HEK293 (cell line): ENCODE measurements around the gene RRBP1.

ENCODE experiments used
- FEZF1 ChIP-seq: fragments of 450-650 bp; formaldehyde crosslinking; IDR thresholded peaks from 2 replicates; pipeline ENCODE4 v1.5.1; 2016; ENCODE audit warnings: missing biosample characterization, missing genetic modification characterization
- GLI4 ChIP-seq: fragments of 450-650 bp; formaldehyde crosslinking; IDR thresholded peaks from 2 replicates; pipeline ENCODE4 v1.5.1; 2016; ENCODE audit warnings: missing biosample characterization, missing genetic modification characterization
- GLIS2 ChIP-seq: fragments of 450-650 bp; formaldehyde crosslinking; IDR thresholded peaks from 2 replicates; pipeline ENCODE4 v1.5.1; 2016; ENCODE audit warnings: missing biosample characterization, missing genetic modification characterization
- HOXD13 ChIP-seq: sonication (generic); formaldehyde crosslinking; IDR thresholded peaks from 2 replicates; pipeline ENCODE4 v1.8.0; 2022; ENCODE audit warnings: missing genetic modification reagents, borderline replicate concordance
- IKZF3 ChIP-seq: fragments of 450-650 bp; IDR thresholded peaks from 2 replicates; pipeline ENCODE4 v1.5.0; 2018; ENCODE audit warnings: missing biosample characterization, mild to moderate bottlenecking, missing genetic modification characterization, moderate library complexity
- INSM2 ChIP-seq: fragments of 450-650 bp; formaldehyde crosslinking; IDR thresholded peaks from 2 replicates; pipeline ENCODE4 v1.5.1; 2016; ENCODE audit warnings: missing biosample characterization, missing genetic modification characterization
- KLF7 ChIP-seq: fragments of 450-650 bp; formaldehyde crosslinking; IDR thresholded peaks from 2 replicates; pipeline ENCODE4 v1.5.1; 2016; ENCODE audit warnings: missing biosample characterization, missing genetic modification characterization, borderline replicate concordance
- PBX3 ChIP-seq: sonication (generic); formaldehyde crosslinking; IDR thresholded peaks from 2 replicates; pipeline ENCODE4 v1.8.1; 2022; ENCODE audit warnings: mild to moderate bottlenecking, moderate library complexity, missing genetic modification reagents
- PRDM1 ChIP-seq: fragments of 450-650 bp; formaldehyde crosslinking; IDR thresholded peaks from 2 replicates; pipeline ENCODE4; 2016; ENCODE audit warnings: missing biosample characterization, missing genetic modification characterization
- REPIN1 ChIP-seq: fragments of 450-650 bp; formaldehyde crosslinking; IDR thresholded peaks from 2 replicates; pipeline ENCODE4 v1.5.1; 2017; ENCODE audit warnings: missing biosample characterization, missing genetic modification characterization, low read depth
- SCRT1 ChIP-seq: fragments of 450-650 bp; formaldehyde crosslinking; IDR thresholded peaks from 2 replicates; pipeline ENCODE4 v1.5.1; 2016; ENCODE audit warnings: missing biosample characterization, missing genetic modification characterization, borderline replicate concordance
- SP3 ChIP-seq: fragments of 450-650 bp; formaldehyde crosslinking; IDR thresholded peaks from 2 replicates; pipeline ENCODE4 v1.5.1; 2016; ENCODE audit warnings: missing biosample characterization, missing genetic modification characterization
- WT1 ChIP-seq: fragments of 450-650 bp; formaldehyde crosslinking; IDR thresholded peaks from 2 replicates; pipeline ENCODE4 v1.5.1; 2016; ENCODE audit warnings: missing biosample characterization, missing genetic modification characterization
- YY2 ChIP-seq: fragments of 450-650 bp; formaldehyde crosslinking; IDR thresholded peaks from 2 replicates; pipeline ENCODE4 v1.5.1; 2016; ENCODE audit warnings: missing biosample characterization, missing genetic modification characterization
- ZBTB7A ChIP-seq: fragments of 450-650 bp; formaldehyde crosslinking; IDR thresholded peaks from 2 replicates; pipeline ENCODE4 v1.5.1; 2016; ENCODE audit warnings: low read depth, missing biosample characterization, missing genetic modification characterization
- ZBTB8A ChIP-seq: fragments of 450-650 bp; formaldehyde crosslinking; IDR thresholded peaks from 2 replicates; pipeline ENCODE4 v1.5.1; 2016; ENCODE audit warnings: missing biosample characterization, missing genetic modification characterization
- ZFP3 ChIP-seq: fragments of 450-650 bp; formaldehyde crosslinking; IDR thresholded peaks from 2 replicates; pipeline ENCODE4 v1.5.1; 2016; ENCODE audit warnings: low read depth, missing biosample characterization, missing genetic modification characterization
- ZIC2 ChIP-seq: fragments of 450-650 bp; formaldehyde crosslinking; IDR thresholded peaks from 2 replicates; pipeline ENCODE4 v1.5.1; 2016; ENCODE audit warnings: missing biosample characterization, missing genetic modification characterization
- ZNF132 ChIP-seq: fragments of 450-650 bp; formaldehyde crosslinking; IDR thresholded peaks from 2 replicates; pipeline ENCODE4 v1.5.1; 2017; ENCODE audit warnings: missing biosample characterization, missing genetic modification characterization, borderline replicate concordance
- ZNF157 ChIP-seq: fragments of 450-650 bp; formaldehyde crosslinking; IDR thresholded peaks from 2 replicates; pipeline ENCODE4 v1.5.1; 2016; ENCODE audit warnings: missing biosample characterization, missing genetic modification characterization
- ZNF184 ChIP-seq: fragments of 450-650 bp; IDR thresholded peaks from 2 replicates; pipeline ENCODE4 v1.5.1; 2018; ENCODE audit warnings: missing biosample characterization, mild to moderate bottlenecking, missing genetic modification characterization
- ZNF19 ChIP-seq: fragments of 450-650 bp; formaldehyde crosslinking; IDR thresholded peaks from 2 replicates; pipeline ENCODE4; 2016; ENCODE audit warnings: missing biosample characterization, missing genetic modification characterization, low read depth
- ZNF2 ChIP-seq: fragments of 450-650 bp; formaldehyde crosslinking; IDR thresholded peaks from 2 replicates; pipeline ENCODE4 v1.5.1; 2016; ENCODE audit warnings: missing biosample characterization, missing genetic modification characterization
- ZNF202 ChIP-seq: fragments of 450-650 bp; formaldehyde crosslinking; IDR thresholded peaks from 2 replicates; pipeline ENCODE4 v1.5.1; 2016; ENCODE audit warnings: missing biosample characterization, missing genetic modification characterization, borderline replicate concordance
- ZNF248 ChIP-seq: fragments of 450-650 bp; formaldehyde crosslinking; IDR thresholded peaks from 2 replicates; pipeline ENCODE4 v1.5.1; 2017; ENCODE audit warnings: missing biosample characterization, missing genetic modification characterization
- ZNF302 ChIP-seq: fragments of 450-650 bp; formaldehyde crosslinking; IDR thresholded peaks from 2 replicates; pipeline ENCODE4 v1.5.1; 2016; ENCODE audit warnings: missing biosample characterization, missing genetic modification characterization, low read depth
- ZNF449 ChIP-seq: fragments of 450-650 bp; formaldehyde crosslinking; IDR thresholded peaks from 2 replicates; pipeline ENCODE4 v1.5.1; 2017; ENCODE audit warnings: missing biosample characterization, mild to moderate bottlenecking, missing genetic modification characterization, moderate library complexity
- ZNF473 ChIP-seq: fragments of 450-650 bp; formaldehyde crosslinking; IDR thresholded peaks from 2 replicates; pipeline ENCODE4 v1.5.1; 2017; ENCODE audit warnings: missing biosample characterization, missing genetic modification characterization
- ZNF521 ChIP-seq: fragments of 450-650 bp; formaldehyde crosslinking; IDR thresholded peaks from 2 replicates; pipeline ENCODE4 v1.5.1; 2017; ENCODE audit warnings: missing biosample characterization, mild to moderate bottlenecking, missing genetic modification characterization
- ZNF561 ChIP-seq: fragments of 450-650 bp; IDR thresholded peaks from 2 replicates; pipeline ENCODE4 v1.5.1; 2018; ENCODE audit warnings: missing biosample characterization, missing genetic modification characterization, borderline replicate concordance
- ZNF585B ChIP-seq: fragments of 450-650 bp; formaldehyde crosslinking; IDR thresholded peaks from 2 replicates; pipeline ENCODE4 v1.5.1; 2016; ENCODE audit warnings: missing biosample characterization, missing genetic modification characterization
- ZNF596 ChIP-seq: fragments of 450-650 bp; IDR thresholded peaks from 2 replicates; pipeline ENCODE4 v1.5.0; 2018; ENCODE audit warnings: missing biosample characterization, mild to moderate bottlenecking, missing genetic modification characterization, moderate library complexity
- ZNF621 ChIP-seq: fragments of 450-650 bp; formaldehyde crosslinking; IDR thresholded peaks from 2 replicates; pipeline ENCODE4 v1.5.1; 2017; ENCODE audit warnings: missing biosample characterization, missing genetic modification characterization
- ZNF624 ChIP-seq: fragments of 450-650 bp; formaldehyde crosslinking; IDR thresholded peaks from 2 replicates; pipeline ENCODE4 v1.5.1; 2017; ENCODE audit warnings: missing biosample characterization, missing genetic modification characterization
- ZNF645 ChIP-seq: fragments of 450-650 bp; formaldehyde crosslinking; IDR thresholded peaks from 2 replicates; pipeline ENCODE4; 2016; ENCODE audit warnings: missing biosample characterization, missing genetic modification characterization
- ZNF777 ChIP-seq: fragments of 450-650 bp; formaldehyde crosslinking; IDR thresholded peaks from 2 replicates; pipeline ENCODE4 v1.5.1; 2017; ENCODE audit warnings: missing biosample characterization, missing genetic modification characterization, borderline replicate concordance
- ZNF837 ChIP-seq: fragments of 450-650 bp; formaldehyde crosslinking; IDR thresholded peaks from 2 replicates; pipeline ENCODE4 v1.5.1; 2016; ENCODE audit warnings: missing biosample characterization, missing genetic modification characterization
- ZSCAN23 ChIP-seq: fragments of 450-650 bp; formaldehyde crosslinking; IDR thresholded peaks from 2 replicates; pipeline ENCODE4 v1.5.1; 2016; ENCODE audit warnings: missing biosample characterization, missing genetic modification characterization

Gene RRBP1

GRCh38 chr20:17569616-17570346, 112.3 kb downstream of the RRBP1 start, which contains the start of gene DSTN (continued):
- TF ChIP-seq PBX3 (CRISPR knock-in tag) (peak; percentile 67; the same call in 1 of the 2 replicates), ZNF621 (no peak), ZNF645 (tag by site-specific recombination) (no peak), HOXD13 (CRISPR knock-in tag) (no peak), ZNF777 (tag by site-specific recombination) (no peak), ZSCAN23 (no peak), ZNF157 (tag by site-specific recombination) (no peak), SCRT1 (tag by site-specific recombination) (no peak), ZBTB7A (no peak), FEZF1 (tag by site-specific recombination) (no peak), ZNF184 (tag by site-specific recombination) (no peak), KLF7 (tag by site-specific recombination) (no peak), ZNF202 (no peak), ZNF624 (tag by site-specific recombination) (no peak), ZNF585B (tag by site-specific recombination) (no peak), REPIN1 (tag by site-specific recombination) (no peak), ZNF596 (no peak), ZNF561 (tag by site-specific recombination) (no peak), PRDM1 (tag by site-specific recombination) (no peak), ZNF473 (tag by site-specific recombination) (no peak), ZNF302 (tag by site-specific recombination) (no peak), GLIS2 (tag by site-specific recombination) (peak; percentile 64), SP3 (tag by site-specific recombination) (peak; percentile 82), IKZF3 (peak; percentile 36; the same call in 1 of the 2 replicates), ZNF248 (tag by site-specific recombination) (no peak), ZNF19 (tag by site-specific recombination) (no peak), ZNF132 (tag by site-specific recombination) (no peak), INSM2 (tag by site-specific recombination) (no peak), ZNF2 (tag by site-specific recombination) (no peak), ZNF837 (tag by site-specific recombination) (no peak), GLI4 (tag by site-specific recombination) (no peak), ZFP3 (tag by site-specific recombination) (no peak), ZNF521 (tag by site-specific recombination) (no peak), ZIC2 (tag by site-specific recombination) (peak; percentile 52), ZNF449 (tag by site-specific recombination) (no peak), YY2 (no peak), WT1 (tag by site-specific recombination) (peak; percentile 21; the same call in 1 of the 2 replicates), ZBTB8A (tag by site-specific recombination) (0 out of 2 replicates have a peak, but pooled peaks have one; percentile 14)
